Umbilical cord (tissue), 2 donors: Measurements from ENCODE around the gene PLAC9. TPM values are rescaled to one million over a fixed set of nuclear protein-coding genes. Genes with fewer than 3 reads are reported as not detected.

Source experiments
- DNase-seq: peaks from one replicate; pipeline ENCODE4 v3.0.0-alpha.2; 2015; ENCODE audit warnings: low spot score
- total RNA-seq: library from RNA; depleted of rRNA; stranded (reverse); fragments of >200 nt; gene quantifications from one replicate; pipeline ENCODE4 v1.2.3, GENCODE V29; 2014; ENCODE audit warnings: low replicate concordance; ENCODE audit not compliant: insufficient read depth

The PLAC9 gene
- total RNA-seq, 1 donor from 2014 or later: 169 TPM

GRCh38 chr10:80183436-80183835 lies 50.9 kb downstream of the PLAC9 start:
- DNase-seq: no peak

DNA sequence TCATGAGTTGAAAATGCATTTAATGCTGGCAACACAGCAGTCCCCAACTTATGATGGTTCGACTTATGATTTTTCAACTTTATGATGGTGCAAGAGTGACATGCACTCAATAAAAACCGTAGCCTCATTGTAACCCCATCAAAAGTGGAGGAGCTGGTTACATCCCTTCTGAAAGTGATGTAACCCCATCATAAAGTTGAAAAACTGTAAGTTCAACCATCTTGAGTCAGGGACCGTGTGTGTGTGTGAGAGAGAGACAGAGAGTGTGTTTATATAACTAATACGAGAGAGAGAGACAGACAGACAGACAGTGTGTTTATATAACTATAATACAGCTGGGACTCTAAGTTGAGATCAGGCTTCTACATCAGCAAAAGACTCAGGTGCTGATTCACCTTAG lies 51.8 kb downstream of the PLAC9 start:
- DNase-seq: no peak

GRCh38 chr10:80185578-80186299 lies 53.2 kb downstream of the PLAC9 start:
- no peak for DNase-seq

DNA sequence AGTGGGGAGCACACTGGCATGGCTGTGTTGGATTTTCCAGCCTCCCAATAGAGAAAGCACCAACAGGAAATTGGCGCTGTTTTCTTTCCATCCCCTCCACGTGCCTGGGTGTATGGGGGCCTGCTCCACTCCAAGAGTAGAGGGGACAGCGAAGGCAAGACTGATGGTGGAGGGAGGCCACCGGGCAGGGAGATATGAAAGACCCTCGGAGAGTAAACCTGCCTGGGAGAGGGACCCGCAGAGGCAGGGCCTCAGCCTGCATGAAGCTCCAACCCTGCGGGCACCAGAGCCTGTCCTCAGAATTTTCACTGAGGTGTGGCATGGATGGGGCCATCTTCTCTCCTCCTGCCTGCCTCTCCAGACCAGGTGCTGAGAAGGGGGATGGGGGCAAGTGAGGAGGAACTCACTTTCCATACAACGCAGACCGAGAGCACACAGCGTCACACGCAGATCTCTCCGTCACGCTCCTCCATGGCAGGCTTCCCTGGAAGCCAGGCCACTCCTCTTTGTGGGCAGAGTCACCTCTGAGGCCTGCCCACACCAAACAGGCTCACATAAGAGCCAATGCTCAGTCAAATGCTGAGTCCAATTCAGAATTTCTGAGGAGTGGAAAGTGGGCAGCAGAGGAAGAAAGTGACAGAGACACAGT lies 54.0 kb downstream of the PLAC9 start:
- no peak for DNase-seq

GRCh38 chr10:80187060-80187459 lies 54.5 kb downstream of the PLAC9 start:
- DNase-seq: no peak

DNA sequence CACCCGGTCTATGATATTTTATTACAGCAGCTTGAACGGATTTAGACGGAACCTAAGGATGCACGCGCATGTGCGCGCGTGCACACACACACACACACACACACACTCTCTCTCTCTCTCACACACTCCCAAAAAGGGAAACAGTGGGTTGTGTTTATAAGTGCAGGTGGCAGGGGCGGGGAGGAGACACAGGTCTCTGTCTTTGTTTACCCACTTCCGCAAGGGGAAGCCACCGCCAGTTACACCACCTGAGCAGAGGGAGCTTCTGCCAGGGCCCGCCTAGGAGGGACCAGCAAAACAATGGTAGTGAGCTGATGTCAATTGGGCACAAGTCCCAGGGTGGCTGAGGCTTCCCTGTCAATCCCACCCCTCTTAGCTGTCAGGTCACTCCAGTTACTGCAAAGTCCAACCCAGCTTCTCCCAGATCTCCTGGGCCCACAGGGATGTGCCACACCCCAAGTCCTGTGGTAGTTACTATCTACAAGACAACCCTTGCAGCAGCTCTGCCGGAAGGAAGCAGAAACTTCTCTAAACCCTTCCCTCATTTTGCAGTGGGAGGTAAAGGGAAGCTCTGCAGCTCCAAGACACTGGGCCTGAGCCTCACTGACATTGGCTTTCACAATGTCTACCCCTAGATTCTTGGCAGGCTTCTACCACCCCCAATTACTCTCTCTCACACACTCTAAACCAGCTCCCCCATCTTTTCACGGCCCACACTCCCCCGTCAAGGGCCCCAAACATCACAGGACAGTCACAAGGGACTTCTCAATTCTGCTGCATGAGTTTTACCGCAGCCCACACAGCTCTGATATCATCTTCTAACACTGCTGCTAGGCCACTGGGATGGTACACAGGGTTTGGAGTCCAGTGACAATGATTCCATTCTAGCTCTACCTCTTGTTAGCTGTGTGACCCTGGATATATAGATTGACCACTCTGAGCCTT lies 55.2 kb downstream of the PLAC9 start:
- DNase-seq: no peak

DNA sequence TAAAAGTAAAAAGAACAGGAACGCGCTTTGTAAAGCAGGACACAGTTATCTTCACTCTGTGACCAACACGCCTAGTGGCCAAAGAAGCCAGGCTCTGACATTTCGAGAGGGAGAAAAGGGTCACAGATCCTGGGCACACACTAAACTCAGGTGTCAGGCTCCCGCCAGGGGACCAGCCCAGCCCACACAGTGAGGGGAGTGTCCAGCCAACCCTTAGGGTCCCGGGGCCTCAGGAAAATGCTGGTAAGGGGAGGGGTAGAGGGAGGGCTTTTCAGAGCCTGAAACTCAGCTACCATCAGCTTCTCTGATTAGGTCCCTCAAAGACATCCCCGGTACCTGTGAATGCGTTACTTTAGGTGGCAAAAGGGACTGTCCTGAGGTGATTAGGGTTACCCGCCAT lies 56.2 kb downstream of the PLAC9 start:
- DNase-seq: no peak

GRCh38 chr10:80191589-80192270 lies 59.2 kb downstream of the PLAC9 start:
- no peak for DNase-seq

- no peak for DNase-seq
Measured at GRCh38 chr10:80192553-80192952, 60.0 kb downstream of the PLAC9 start.

DNA sequence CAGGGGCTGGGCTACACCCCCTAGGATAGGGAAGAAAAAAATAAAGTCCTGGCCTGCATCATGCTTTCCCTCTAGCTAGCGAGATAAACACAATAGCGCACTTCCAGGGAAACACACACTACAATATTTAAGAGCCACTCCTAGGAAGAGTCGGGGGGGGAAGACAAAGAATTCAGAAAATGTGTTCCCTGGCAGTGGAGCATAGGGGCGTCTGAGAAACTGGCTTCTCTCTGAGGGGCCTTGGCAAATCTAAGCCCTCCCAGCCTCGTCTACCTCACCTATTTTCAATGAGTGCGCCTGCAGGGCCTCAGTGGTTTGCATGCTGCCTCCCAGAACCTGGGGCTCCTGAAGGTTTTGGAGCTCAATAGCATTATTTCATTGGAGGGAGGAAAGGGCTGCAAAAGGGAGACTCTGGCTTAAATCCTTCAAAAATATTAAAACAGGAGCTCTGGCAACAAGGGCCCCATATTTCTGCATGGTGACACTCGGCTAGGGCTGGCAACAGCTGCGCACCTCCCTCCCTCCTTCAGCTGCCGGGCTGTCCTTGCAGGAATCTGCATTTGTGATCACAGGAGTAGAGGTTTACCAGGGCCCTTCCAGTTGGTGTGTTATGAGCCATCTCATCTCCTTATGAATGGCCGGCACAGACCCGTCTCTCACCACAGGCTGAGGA lies 62.0 kb downstream of the PLAC9 start:
- no peak for DNase-seq

Other genes with a start within 250 kb of the PLAC9 start
- not detected for gene SFTPD, start 183.6 kb upstream of the PLAC9 start, total RNA-seq
- gene TMEM254, start 54.1 kb upstream of the PLAC9 start, total RNA-seq: 7.2 TPM
- gene ANXA11, start 72.8 kb downstream of the PLAC9 start, total RNA-seq: 65.0 TPM
- 1.2 TPM for gene MAT1A, start 156.9 kb downstream of the PLAC9 start, total RNA-seq
- not detected for gene DYDC1, start 224.0 kb downstream of the PLAC9 start, total RNA-seq
- gene DYDC2, start 224.1 kb downstream of the PLAC9 start, total RNA-seq: 1.4 TPM